ENCODE measurements around the gene RGS9.

Gene RGS9

DNA sequence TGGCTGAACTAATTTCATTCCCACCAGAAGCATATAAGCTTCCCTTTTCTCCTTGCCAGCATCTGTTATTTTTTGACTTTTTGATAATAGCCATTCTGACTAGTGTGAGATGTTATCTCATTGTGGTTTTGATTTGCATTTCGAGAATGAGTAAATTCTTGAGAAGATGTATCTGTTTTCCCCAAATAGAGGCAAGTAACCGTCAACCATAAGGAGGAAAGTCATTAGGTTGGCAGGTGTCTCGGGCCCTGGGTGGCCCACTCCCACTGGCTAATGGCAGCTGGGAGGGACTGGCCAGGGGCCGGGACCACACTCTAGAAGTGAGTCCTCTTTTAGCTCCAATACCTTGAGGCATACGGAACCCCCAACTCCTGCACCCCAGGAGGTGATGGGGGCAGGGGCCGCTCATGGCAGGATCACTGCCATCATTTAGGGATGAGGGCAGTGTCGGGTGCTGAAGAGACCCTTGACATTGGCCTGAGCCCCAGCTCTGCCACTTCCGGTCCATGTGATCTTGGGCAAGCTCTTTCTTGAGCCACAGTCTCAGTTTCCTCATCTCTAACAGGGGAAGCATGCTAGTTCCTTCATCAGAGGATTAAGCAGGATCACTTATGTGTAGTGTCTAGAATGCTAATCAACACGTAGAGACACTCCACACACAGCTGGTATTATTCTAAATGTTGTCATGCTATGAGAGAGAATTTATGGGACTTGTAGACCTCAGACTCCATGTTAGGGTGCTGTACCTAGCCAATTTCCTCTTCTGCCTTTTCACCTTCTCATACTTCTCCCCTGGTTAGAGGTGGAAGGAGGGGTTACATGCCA is 44.3 kb downstream of the RGS9 start:
- Histone ChIP-seq H3K36me3 (no peaks in the 10 kb centered on the region), H3K27ac (no peak overlapping the region), H3K9me3 (no peaks in the 10 kb centered on the region), H3K27me3 (no peaks in the 10 kb centered on the region), H3K4me1 (peaks cover 0 to 17% (median 0%) of the 10 kb centered on the region in 4 donors), H3K4me3 (no peak overlapping the region)
- TF ChIP-seq CTCF (IDR thresholded peaks at IDR 0.05), result no peak
- intact Hi-C loops (cut with DNase I; ENCODE audit: low total_unique reads), result no loop called here
- DNase-seq, result no peak

DNA sequence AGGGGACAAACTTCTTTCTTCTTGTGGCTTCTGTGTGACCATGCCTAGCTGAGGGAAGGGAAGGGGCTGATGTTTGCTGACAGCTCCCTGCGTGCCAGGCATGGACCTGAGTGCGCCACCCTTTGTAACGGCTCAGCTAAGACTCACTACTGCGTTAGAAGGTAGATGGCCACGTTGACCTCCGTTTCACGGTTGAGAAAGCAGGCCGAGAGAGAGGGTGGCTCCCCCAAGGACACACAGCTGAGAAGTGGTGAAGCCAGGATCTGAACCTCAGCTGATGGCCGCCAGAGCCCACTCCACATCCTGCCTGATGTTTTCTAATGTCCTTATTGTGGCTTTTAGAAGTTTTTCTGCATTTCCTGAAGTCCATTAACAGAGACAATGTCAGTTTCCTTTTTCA is 45.1 kb downstream of the RGS9 start:
- H3K9me3 ChIP-seq, result no peaks in the 10 kb centered on the region
- no peak overlapping the region for H3K27ac ChIP-seq
- DNase-seq, result no peak
- H3K27me3 ChIP-seq, result no peaks in the 10 kb centered on the region
- H3K36me3 ChIP-seq, result no peaks in the 10 kb centered on the region
- TF ChIP-seq CTCF (IDR thresholded peaks at IDR 0.05), result no peak
- no peak overlapping the region for H3K4me3 ChIP-seq
- H3K4me1 ChIP-seq, result peaks cover 0 to 17% (median 0%) of the 10 kb centered on the region in 4 donors
- intact Hi-C loops (cut with DNase I; ENCODE audit: low total_unique reads), result no loop called here

DNA sequence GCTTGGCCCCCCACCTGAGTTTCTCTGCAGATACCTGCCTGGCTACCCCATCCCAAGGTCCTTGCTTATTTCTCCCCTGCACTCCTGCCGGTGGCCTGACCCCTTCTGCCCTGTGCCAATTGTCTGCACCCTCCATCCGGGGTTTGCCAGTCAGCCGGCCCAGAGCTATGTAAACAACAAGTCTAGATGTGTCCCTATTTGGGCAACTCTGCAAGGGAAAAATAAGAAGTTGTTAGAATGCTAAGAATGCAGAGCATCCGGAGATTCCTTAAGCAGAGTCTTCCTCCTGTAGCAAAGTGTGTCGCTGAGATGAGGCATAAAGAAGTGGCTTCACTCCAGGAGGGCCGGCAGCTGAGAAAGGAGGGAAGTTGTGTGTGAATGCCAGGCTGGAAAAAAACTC is 46.6 kb downstream of the RGS9 start:
- Histone ChIP-seq H3K36me3 (no peaks in the 10 kb centered on the region), H3K27me3 (no peaks in the 10 kb centered on the region), H3K27ac (no peak overlapping the region), H3K4me3 (no peak overlapping the region), H3K9me3 (no peaks in the 10 kb centered on the region), H3K4me1 (peaks cover 0 to 17% (median 0%) of the 10 kb centered on the region in 4 donors)
- no peak for TF ChIP-seq CTCF (IDR thresholded peaks at IDR 0.05)
- DNase-seq, result no peak
- intact Hi-C loops (cut with DNase I; ENCODE audit: low total_unique reads), result no loop called here

DNA sequence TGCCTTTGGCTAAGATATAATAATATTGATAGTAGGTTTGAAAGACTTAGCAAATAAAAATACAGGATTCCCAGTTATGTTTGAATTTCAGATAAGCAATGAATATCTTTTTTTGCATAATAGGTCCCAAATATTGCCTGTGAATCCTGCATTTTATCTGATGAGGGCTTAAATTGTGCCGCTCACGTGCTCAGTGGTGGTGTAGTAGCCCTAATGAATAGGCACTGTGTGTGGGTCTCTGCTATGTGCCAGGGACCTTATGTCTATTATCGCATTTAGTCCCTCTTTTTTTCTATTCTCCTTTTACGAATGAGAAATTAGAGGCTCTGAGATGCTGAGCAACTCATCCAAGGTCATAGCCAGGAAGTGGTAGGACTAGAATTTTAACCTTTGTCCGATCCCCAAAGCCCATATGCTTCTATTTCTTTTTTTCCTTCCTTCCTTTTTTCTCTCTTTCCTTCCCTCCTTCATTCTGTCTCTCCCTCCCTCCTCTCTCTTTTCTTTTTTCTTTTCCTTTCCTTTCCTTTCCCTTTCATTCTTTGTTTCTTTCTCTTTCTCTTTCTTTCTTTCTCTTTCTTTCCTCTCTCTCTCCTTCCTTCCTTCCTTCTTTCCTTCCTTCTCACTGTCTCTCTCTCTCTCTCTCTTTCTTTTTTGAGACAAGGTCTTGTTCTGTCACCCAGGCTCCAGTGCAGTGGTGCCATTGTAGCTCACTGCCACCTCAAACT is 47.2 kb downstream of the RGS9 start:
- Histone ChIP-seq H3K4me3 (no peak overlapping the region), H3K27me3 (no peaks in the 10 kb centered on the region), H3K36me3 (no peaks in the 10 kb centered on the region), H3K9me3 (no peaks in the 10 kb centered on the region), H3K4me1 (peaks cover 0 to 17% (median 0%) of the 10 kb centered on the region in 4 donors), H3K27ac (no peak overlapping the region)
- intact Hi-C loops (cut with DNase I; ENCODE audit: low total_unique reads), result no loop called here
- TF ChIP-seq CTCF (IDR thresholded peaks at IDR 0.05), result no peak
- DNase-seq, result no peak

DNA sequence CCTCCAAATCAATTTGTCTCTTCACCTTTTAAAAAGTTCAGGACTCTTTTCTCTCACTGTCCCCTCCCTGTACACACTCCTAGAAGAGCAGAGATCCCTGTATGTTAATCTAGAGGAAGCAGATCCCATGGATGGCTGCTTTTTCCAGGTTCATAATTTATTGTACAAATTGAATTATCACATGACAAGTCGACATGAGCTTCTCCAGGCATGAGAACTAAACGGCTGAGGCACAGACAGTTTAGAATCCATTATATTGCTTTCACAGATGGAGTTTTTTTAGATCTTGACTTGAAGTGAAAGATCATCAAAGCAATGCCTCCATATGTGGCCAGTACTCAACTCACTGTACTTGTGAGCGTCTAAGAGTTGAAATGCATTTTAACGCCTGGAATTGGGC is 47.9 kb downstream of the RGS9 start:
- H3K27me3 ChIP-seq, result no peaks in the 10 kb centered on the region
- intact Hi-C loops (cut with DNase I; ENCODE audit: low total_unique reads), result no loop called here
- no peaks in the 10 kb centered on the region for H3K9me3 ChIP-seq
- no peak overlapping the region for H3K27ac ChIP-seq
- peaks cover 0 to 17% (median 0%) of the 10 kb centered on the region in 4 donors for H3K4me1 ChIP-seq
- TF ChIP-seq CTCF (IDR thresholded peaks at IDR 0.05), result no peak
- no peak overlapping the region for H3K4me3 ChIP-seq
- H3K36me3 ChIP-seq, result no peaks in the 10 kb centered on the region
- DNase-seq, result no peak
